CD8-positive, alpha-beta memory T cell (primary cell): ENCODE results near the gene PLXND1. TPM values are rescaled to one million over a fixed set of nuclear protein-coding genes. Genes with fewer than 3 reads are reported as not detected.

Experiments used
- CTCF ChIA-PET: fragments of 350-600 bp; sonication (Branson Sonifier 250); formaldehyde crosslinking; loops from one replicate; lab custom pipeline; 2021; ENCODE audit warnings: antibody characterized with exemption; lab: Charles Lee
- POLR2A ChIA-PET: fragments of 350-600 bp; sonication (Branson Sonifier 250); formaldehyde crosslinking; loops from one replicate; lab custom pipeline; 2021; ENCODE audit warnings: antibody characterized with exemption; lab: Charles Lee
- DNase-seq, 5 donors: peaks; one replicate each; pipeline versions ENCODE4 v3.0.0 to v3.0.0-alpha.2; 2020 to 2022; ENCODE audit warnings: mixed read lengths in 1 of 5
- H3K27ac ChIP-seq: one replicate; pipeline ENCODE4 v1.7.0; 2013; ENCODE audit warnings: low read depth, mild to moderate bottlenecking, low read length, moderate library complexity
- H3K27me3 ChIP-seq: 2 replicates; pipeline ENCODE4 v1.7.0; 2013; ENCODE audit warnings: low read length, mild to moderate bottlenecking; ENCODE audit not compliant: insufficient read depth, poor library complexity, severe bottlenecking
- H3K36me3 ChIP-seq: 2 replicates; pipeline ENCODE4 v1.7.0; 2013; ENCODE audit warnings: mild to moderate bottlenecking, low read length, moderate library complexity; ENCODE audit not compliant: insufficient read depth
- H3K4me1 ChIP-seq: 2 replicates; pipeline ENCODE4 v1.7.0; 2013; ENCODE audit warnings: mild to moderate bottlenecking, low read length, moderate library complexity; ENCODE audit not compliant: insufficient read depth
- H3K4me3 ChIP-seq: 2 replicates; pipeline ENCODE4 v1.7.0; 2013; ENCODE audit warnings: mild to moderate bottlenecking, low read length
- H3K9me3 ChIP-seq: 2 replicates; pipeline ENCODE4 v1.7.0; 2013; ENCODE audit warnings: mild to moderate bottlenecking, low read length
- H3K27ac Mint-ChIP-seq, 8 donors: one replicate each; pipeline ENCODE4 v1.8.0; 2020 to 2021; ENCODE audit warnings: mixed read lengths in 8 of 8, mild to moderate bottlenecking in 6 of 8, inconsistent platforms in 3 of 8, moderate library complexity in 3 of 8
- H3K27me3 Mint-ChIP-seq, 2 donors: one replicate each; pipeline ENCODE4 v1.8.0; 2020 to 2021; ENCODE audit warnings: mixed read lengths in 2 of 2, mild to moderate bottlenecking in 1 of 2, moderate library complexity in 1 of 2
- H3K36me3 Mint-ChIP-seq, 3 donors: one replicate each; pipeline ENCODE4 v1.8.0; 2020 to 2021; ENCODE audit warnings: mixed read lengths in 3 of 3, inconsistent platforms in 1 of 3, mild to moderate bottlenecking in 1 of 3
- H3K4me1 Mint-ChIP-seq, 3 donors: one replicate each; pipeline ENCODE4 v1.8.0; 2020 to 2021; ENCODE audit warnings: mixed read lengths in 3 of 3, inconsistent platforms in 1 of 3, mild to moderate bottlenecking in 1 of 3
- H3K4me3 Mint-ChIP-seq, 7 donors: one replicate each; pipeline ENCODE4 v1.8.0; 2020 to 2021; ENCODE audit warnings: mixed read lengths in 7 of 7, mild to moderate bottlenecking in 6 of 7, moderate library complexity in 4 of 7, inconsistent platforms in 2 of 7
- H3K9me3 Mint-ChIP-seq, 5 donors: one replicate each; pipeline ENCODE4 v1.8.0; 2020 to 2022; ENCODE audit warnings: mixed read lengths in 5 of 5, mild to moderate bottlenecking in 3 of 5, moderate library complexity in 2 of 5, inconsistent platforms in 1 of 5
- polyA plus RNA-seq: library from polyadenylated mRNA; unstranded; fragments of 300-500 nt; fragmentation: Illumina TruSeq; gene quantifications from one replicate; pipeline ENCODE4 v1.2.3, GENCODE V29; 2021
- total RNA-seq, 2 experiments: library from RNA; stranded (reverse); gene quantifications; one replicate each; pipeline ENCODE4 v1.2.3, GENCODE V29; 2021

The PLXND1 gene
- total and polyA plus RNA-seq, 3 experiments from 2014 or later: 12.1 to 17.3 (median 15.2) TPM

DNA sequence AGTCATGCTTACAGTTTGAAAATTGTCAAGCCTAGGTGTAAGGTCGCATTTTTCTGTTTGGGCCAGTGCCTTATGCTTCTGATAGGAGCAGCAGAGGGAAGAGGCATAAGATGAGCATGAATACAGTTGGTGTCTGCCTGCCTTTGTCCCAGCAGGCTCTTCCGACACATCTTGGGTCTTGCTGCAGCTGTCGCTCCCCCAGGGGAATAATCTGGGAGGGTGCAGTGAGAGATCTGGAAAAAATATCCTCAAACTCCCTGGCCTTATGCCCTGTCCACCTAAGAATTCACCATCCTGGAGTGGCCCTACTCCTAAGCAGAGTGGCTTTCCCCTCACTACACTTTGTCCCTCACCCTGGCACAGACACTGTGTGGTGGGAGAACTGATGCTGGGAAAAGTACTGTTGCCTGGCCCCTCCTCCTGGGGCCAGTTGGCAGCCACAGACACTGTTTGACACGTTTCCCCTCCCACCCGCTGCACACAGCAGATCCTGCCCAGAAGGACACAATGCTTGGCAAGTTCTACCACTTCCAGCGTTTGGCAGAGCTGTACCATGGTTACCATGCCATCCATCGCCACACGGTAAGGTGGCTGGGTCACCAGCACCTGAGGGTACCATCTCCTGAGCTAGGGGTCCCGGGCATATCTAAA is 99.2 kb downstream of the PLXND1 start:
- Mint-ChIP-seq H3K27me3 (no peaks in the 10 kb centered on the region), H3K36me3 (peaks cover 0 to 30% (median 7%) of the 10 kb centered on the region in 3 donors), H3K27ac (peak overlapping the region in 2 of 8 donors; percentile 23 to 33), H3K9me3 (no peaks in the 10 kb centered on the region), H3K4me1 (peaks cover 13 to 17% (median 16%) of the 10 kb centered on the region in 3 donors), H3K4me3 (no peak overlapping the region)
- Histone ChIP-seq H3K9me3 (no peaks in the 10 kb centered on the region), H3K4me1 (no peaks in the 10 kb centered on the region), H3K4me3 (no peak overlapping the region), H3K27me3 (no peaks in the 10 kb centered on the region), H3K36me3 (no peaks in the 10 kb centered on the region), H3K27ac (no peak overlapping the region)
- DNase-seq: peak in 1 of 5 donors; percentile 16
- ChIA-PET CTCF (no interaction called here), POLR2A (interaction anchor here (0.5 kb wide), 1 partner anchor 708 kb away, joined by 3 read pairs; no protein-coding TSS in a partner anchor)

GRCh38 chr3:129506231-129506742 is 100.2 kb downstream of the PLXND1 start:
- POLR2A ChIA-PET: no interaction called here
- Histone ChIP-seq H3K27me3 (no peaks in the 10 kb centered on the region), H3K9me3 (no peaks in the 10 kb centered on the region), H3K27ac (no peak overlapping the region), H3K4me3 (no peak overlapping the region), H3K4me1 (no peaks in the 10 kb centered on the region), H3K36me3 (no peaks in the 10 kb centered on the region)
- CTCF ChIA-PET: no interaction called here
- Mint-ChIP-seq H3K4me1 (peaks cover 7 to 9% (median 8%) of the 10 kb centered on the region in 3 donors), H3K27ac (no peak overlapping the region), H3K9me3 (no peaks in the 10 kb centered on the region), H3K36me3 (peaks cover 0 to 25% (median 7%) of the 10 kb centered on the region in 3 donors), H3K27me3 (no peaks in the 10 kb centered on the region), H3K4me3 (no peak overlapping the region)
- DNase-seq: peak in 1 of 5 donors; percentile 19

- Mint-ChIP-seq H3K36me3 (peaks cover 0 to 27% (median 9%) of the 10 kb centered on the region in 3 donors), H3K9me3 (no peaks in the 10 kb centered on the region), H3K4me3 (no peak overlapping the region), H3K27ac (no peak overlapping the region), H3K27me3 (no peaks in the 10 kb centered on the region), H3K4me1 (no peaks in the 10 kb centered on the region)
- Histone ChIP-seq H3K27me3 (no peaks in the 10 kb centered on the region), H3K36me3 (no peaks in the 10 kb centered on the region), H3K4me1 (no peaks in the 10 kb centered on the region), H3K4me3 (no peak overlapping the region), H3K9me3 (no peaks in the 10 kb centered on the region), H3K27ac (no peak overlapping the region)
- POLR2A ChIA-PET: no interaction called here
- CTCF ChIA-PET: no interaction called here
- peak in 1 of 5 donors; percentile 3 for DNase-seq
Measured at GRCh38 chr3:129505341-129505740, 101.1 kb downstream of the PLXND1 start.

Other genes starting within 250 kb of the PLXND1 start
- gene EFCAB12, start 178.0 kb downstream of the PLXND1 start, total RNA-seq: under 1 TPM; 0.39 to 0.40 TPM
- gene EFCAB12, start 178.0 kb downstream of the PLXND1 start, polyA plus RNA-seq: 0.21 TPM
- gene MBD4, start 166.7 kb downstream of the PLXND1 start, total RNA-seq: 10 to 100 TPM; 48.0 to 48.1 TPM
- gene MBD4, start 166.7 kb downstream of the PLXND1 start, polyA plus RNA-seq: 33.2 TPM
- gene IFT122, start 166.5 kb downstream of the PLXND1 start, total RNA-seq: 10 to 100 TPM; 16.4 to 16.5 TPM
- gene IFT122, start 166.5 kb downstream of the PLXND1 start, polyA plus RNA-seq: 4.3 TPM
- not detected for gene RHO, start 78.0 kb downstream of the PLXND1 start, total RNA-seq
- gene RHO, start 78.0 kb downstream of the PLXND1 start, polyA plus RNA-seq: not detected
- gene H1-8, start 63.5 kb downstream of the PLXND1 start, total RNA-seq: not detected
- gene H1-8, start 63.5 kb downstream of the PLXND1 start, polyA plus RNA-seq: not detected